LNCaP clone FGC (cell line): Measurements from ENCODE around the gene NTN4.
A peak's percentile ranks its signal among the peaks of the same experiment; 100 is the strongest.
"Not testable (repeated sequence)": the region's sequence is repeated elsewhere in the genome, so short reads cannot be mapped to it uniquely, and the experiment has no call there.

ENCODE experiments used
- DNase-seq: peaks from one replicate; pipeline ENCODE4 v3.0.0-alpha.2; 2011; ENCODE audit warnings: low read depth
- H3K4me3 ChIP-seq: 2 replicates; pipeline ENCODE4 v1.5.1; 2011; ENCODE audit warnings: mild to moderate bottlenecking, low read depth, low read length, control low read depth
- TF ChIP-seq, protein P1 (sequence below): IDR thresholded peaks from 2 replicates; pipeline ENCODE4 v1.5.1; 2012; ENCODE audit warnings: mild to moderate bottlenecking; ENCODE audit not compliant: control insufficient read depth, insufficient read depth; ENCODE audit errors: extremely low read depth

NTN4 gene

DNA sequence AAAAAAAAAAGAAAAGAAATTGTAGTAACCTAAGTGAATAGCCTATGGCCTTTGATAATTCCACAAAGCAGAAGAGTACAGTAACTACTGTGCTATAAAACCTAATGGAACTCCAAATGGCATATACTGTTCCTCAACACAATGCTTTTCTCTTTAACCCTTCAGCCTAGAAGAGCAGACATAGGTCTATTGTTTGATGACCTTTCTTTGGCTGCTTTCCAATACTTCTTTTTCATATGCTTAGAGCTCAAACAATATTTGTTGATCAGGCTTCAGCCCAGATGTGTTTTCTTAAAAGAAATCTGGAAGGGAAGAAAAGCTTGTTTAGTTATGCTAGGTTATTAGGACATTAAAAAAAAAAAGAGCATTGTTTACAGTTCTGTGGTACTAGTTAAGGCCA lies 116.4 kb downstream of the NTN4 start:
- DNase-seq, result peak; percentile 38
- no peak overlapping the region for H3K4me3 ChIP-seq
- TF ChIP-seq, protein P1, sequence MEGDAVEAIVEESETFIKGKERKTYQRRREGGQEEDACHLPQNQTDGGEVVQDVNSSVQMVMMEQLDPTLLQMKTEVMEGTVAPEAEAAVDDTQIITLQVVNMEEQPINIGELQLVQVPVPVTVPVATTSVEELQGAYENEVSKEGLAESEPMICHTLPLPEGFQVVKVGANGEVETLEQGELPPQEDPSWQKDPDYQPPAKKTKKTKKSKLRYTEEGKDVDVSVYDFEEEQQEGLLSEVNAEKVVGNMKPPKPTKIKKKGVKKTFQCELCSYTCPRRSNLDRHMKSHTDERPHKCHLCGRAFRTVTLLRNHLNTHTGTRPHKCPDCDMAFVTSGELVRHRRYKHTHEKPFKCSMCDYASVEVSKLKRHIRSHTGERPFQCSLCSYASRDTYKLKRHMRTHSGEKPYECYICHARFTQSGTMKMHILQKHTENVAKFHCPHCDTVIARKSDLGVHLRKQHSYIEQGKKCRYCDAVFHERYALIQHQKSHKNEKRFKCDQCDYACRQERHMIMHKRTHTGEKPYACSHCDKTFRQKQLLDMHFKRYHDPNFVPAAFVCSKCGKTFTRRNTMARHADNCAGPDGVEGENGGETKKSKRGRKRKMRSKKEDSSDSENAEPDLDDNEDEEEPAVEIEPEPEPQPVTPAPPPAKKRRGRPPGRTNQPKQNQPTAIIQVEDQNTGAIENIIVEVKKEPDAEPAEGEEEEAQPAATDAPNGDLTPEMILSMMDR, result no peak

DNA sequence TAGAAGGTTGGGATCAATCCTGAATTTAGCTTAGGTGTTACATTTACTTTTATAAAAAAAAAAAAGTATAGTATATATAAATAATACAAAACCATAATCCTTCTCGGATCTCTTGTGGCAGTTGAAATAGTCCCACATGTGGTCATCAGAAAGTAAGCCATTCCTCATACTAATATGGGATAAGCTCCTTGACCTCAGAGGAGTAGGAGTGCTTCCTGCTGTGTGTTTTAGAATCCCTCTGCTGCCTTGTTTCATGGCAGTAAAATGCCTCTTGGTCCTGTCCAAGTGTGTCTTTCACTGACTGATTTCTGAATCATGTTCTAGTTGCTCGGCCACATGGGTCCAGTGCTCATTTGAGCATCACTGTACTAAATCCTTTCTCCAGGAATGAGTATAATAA lies 117.0 kb downstream of the NTN4 start:
- TF ChIP-seq, protein P1, result no peak
- DNase-seq, result no peak
- no peak overlapping the region for H3K4me3 ChIP-seq

DNA sequence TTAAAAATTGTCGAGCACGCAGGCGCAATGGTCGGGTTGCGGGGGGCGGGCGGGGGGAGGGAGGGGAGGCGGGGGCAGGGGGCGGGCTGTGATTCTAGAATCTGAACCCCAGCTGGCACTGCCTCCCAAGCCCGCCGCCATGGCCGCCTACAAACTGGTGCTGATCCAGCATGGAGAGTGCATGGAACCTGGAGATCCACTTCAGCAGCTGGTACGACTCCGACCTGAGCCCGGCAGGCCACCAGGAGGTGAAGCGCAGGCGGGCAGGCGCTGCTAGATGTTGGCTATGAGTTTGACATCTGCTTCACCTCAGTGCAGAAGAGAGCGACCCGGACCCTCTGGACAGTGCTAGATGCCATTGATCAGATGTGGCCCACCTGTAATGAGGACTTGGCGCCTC lies 118.4 kb downstream of the NTN4 start:
- no peak overlapping the region for H3K4me3 ChIP-seq
- no peak for DNase-seq
- TF ChIP-seq, protein P1, result no peak

DNA sequence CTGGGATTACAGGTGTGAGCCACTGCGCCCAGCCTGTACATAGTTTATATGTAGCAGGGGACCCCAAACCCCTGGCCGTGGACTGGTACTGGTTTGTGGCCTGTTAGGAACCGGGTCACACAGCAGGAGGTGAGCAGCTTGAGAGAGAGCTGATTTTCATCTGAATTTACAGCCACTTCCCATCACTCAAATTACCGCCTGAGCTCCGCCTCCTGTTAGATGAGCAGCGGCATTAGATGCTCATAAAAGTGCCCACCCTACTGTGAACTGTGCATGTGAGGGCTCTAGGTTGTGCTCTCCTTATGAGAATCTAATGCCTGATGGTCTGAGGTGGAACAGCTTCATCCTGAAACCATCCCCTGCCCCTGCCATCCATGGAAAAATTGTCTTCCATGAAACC lies 119.3 kb downstream of the NTN4 start:
- H3K4me3 ChIP-seq, result no peak overlapping the region
- DNase-seq, result no peak
- TF ChIP-seq, protein P1, result no peak

DNA sequence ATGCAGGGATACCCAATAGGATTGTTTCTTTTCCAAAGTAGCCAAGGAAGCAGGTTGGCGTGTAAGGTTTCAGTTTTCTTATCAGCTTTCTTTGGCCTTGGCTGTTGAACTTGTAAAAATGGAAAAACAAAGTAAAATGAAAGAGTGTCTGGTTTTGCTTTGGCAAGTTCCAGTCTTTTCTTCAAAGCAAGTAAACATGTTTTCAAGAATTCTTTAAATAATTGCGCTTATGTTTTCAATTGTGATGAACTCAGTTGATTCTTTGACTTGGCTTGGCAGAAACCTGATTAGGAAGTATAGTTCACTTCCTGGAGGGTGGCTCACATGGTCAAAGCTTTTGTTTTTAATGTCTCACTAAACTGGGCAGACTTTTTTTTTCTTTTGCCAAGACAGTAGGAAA lies 127.0 kb downstream of the NTN4 start:
- no peak overlapping the region for H3K4me3 ChIP-seq
- TF ChIP-seq, protein P1, result no peak
- no peak for DNase-seq

DNA sequence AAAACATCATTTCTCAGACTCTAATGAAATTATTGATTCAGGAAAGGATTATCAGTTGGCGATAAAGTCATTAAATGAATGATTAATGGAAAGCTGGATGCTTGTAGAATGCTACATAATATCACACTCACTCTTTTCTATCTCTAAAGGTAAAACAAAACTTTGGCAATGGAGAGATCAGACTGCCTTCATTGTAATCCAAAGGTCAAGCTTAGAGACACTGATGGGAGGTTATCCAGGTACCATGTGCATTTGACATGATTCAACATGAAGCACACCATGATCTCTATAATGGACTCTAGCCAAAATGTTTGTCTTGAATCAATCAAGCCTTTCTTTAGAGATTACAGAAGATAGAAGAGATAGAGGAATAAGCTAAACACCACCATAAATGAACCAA lies 129.2 kb downstream of the NTN4 start:
- no peak overlapping the region for H3K4me3 ChIP-seq
- TF ChIP-seq, protein P1, result no peak
- DNase-seq, result no peak

DNA sequence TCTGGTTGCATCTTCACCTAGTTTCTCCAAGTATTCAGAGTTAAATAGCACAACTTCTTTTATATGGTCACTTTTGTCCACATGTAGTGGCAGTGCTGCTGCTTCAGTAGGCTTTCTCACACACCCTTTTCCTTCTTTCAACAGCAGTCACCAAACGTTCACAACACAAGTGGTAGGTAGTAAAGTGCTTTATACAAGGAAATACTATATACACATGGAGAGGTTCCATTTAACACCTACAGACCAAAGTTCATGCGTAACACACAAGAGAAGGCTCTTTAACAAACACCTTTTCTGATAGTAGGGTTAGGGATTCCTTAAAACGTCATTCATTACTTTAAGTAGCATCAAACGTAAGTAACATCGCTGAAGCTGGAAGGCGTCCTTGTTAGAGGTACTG lies 132.2 kb downstream of the NTN4 start:
- H3K4me3 ChIP-seq, result no peak overlapping the region

DNA sequence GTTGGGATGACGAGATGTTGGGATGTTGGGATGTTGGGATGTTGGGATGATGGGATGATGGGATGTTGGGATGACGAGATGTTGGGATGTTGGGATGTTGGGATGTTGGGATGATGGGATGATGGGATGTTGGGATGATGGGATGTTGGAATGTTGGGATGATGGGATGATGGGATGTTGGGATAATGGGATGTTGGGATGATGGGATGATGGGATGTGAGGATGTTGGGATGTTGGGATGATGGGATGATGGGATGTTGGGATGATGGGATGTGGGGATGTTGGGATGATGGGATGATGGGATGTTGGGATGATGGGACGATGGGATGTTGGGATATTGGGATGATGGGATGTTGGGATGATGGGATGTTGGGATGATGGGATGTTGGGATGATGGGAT lies 135.9 kb downstream of the NTN4 start:
- H3K4me3 ChIP-seq, DNase-seq: not testable (repeated sequence)

More for the DNA sequence above, 132.2 kb downstream of the NTN4 start:
- TF ChIP-seq, protein P1, result no peak
- DNase-seq, result no peak
